HEK293T (cell line): ENCODE results near the gene ANKRD13B.

Experiments
- BHLHE40 ChIP-seq: fragments of 450-650 bp; IDR thresholded peaks from 2 replicates; pipeline ENCODE4 v1.6.1; 2016; ENCODE audit warnings: mild to moderate bottlenecking, moderate library complexity, borderline replicate concordance
- ELF4 ChIP-seq: fragments of 450-650 bp; IDR thresholded peaks from 2 replicates; pipeline ENCODE4 v1.6.1; 2017; ENCODE audit warnings: antibody characterized with exemption
- FOXM1 ChIP-seq: fragments of 450-650 bp; IDR thresholded peaks from 2 replicates; pipeline ENCODE4 v1.6.1; 2017; ENCODE audit warnings: mild to moderate bottlenecking, borderline replicate concordance
- HDGF ChIP-seq: fragments of 450-650 bp; IDR thresholded peaks from 2 replicates; pipeline ENCODE4 v1.6.1; 2017; ENCODE audit warnings: antibody characterized with exemption, borderline replicate concordance
- L3MBTL2 ChIP-seq: fragments of 450-650 bp; conservative IDR thresholded peaks from 2 replicates; pipeline ENCODE4 v1.6.1; 2016; ENCODE audit warnings: mild to moderate bottlenecking
- NFRKB ChIP-seq: fragments of 450-650 bp; IDR thresholded peaks from 2 replicates; pipeline ENCODE4 v1.6.1; 2016; ENCODE audit warnings: mild to moderate bottlenecking, moderate library complexity
- SP1 ChIP-seq: fragments of 450-650 bp; IDR thresholded peaks from 2 replicates; pipeline ENCODE4 v1.6.1; 2017
- SUZ12 ChIP-seq: fragments of 450-650 bp; IDR thresholded peaks from 2 replicates; pipeline ENCODE4 v1.6.1; 2016; ENCODE audit warnings: mild to moderate bottlenecking
- TARDBP ChIP-seq: fragments of 450-650 bp; IDR thresholded peaks from 2 replicates; pipeline ENCODE4 v1.6.1; 2016
- ZNF384 ChIP-seq: fragments of 450-650 bp; IDR thresholded peaks from 2 replicates; pipeline ENCODE4 v1.6.1; 2016

DNA sequence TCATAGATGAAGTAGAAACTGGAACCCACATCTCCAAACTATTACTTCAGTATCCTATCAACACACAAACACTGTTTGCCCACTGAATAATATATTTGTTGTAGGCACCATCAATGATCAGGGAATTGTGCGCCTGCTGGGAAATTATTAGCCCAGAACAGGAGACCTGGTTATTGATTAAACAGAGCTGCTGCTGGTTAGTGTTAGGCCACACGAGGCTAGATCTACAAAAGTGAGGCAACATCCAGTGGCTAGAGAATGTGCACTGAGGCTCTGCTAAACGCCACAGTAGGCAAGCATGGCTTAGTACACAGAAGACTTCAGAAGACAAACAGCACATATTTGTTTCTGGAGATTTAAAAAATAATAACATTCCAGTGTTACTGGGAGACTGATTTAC lies 37.1 kb upstream of the ANKRD13B start:
- TF ChIP-seq BHLHE40 (no peak), SP1 (no peak), HDGF (no peak), ELF4 (no peak), TARDBP (no peak), L3MBTL2 (no peak), NFRKB (no peak), SUZ12 (no peak), ZNF384 (no peak), FOXM1 (no peak)
